Body of pancreas (tissue), 4 donors: Measurements from ENCODE around the gene MSANTD2. TPM values are rescaled to one million over a fixed set of nuclear protein-coding genes. Genes with fewer than 3 reads are reported as not detected.

ENCODE experiments used
- ATAC-seq: fragments of 150-250 bp; one replicate; pipeline ENCODE4 v1.9.1; 2016
- DNase-seq, 4 donors: peaks; one replicate each; pipeline ENCODE4 v3.0.0-alpha.2; 2019
- H3K27ac ChIP-seq, 4 donors: fragments of 200-600 bp; sonication (generic); 1 replicate in 3 of 4; 2 replicates in 1 of 4; pipeline versions ENCODE4 v1.5.1 to v1.6.1; 2016 to 2019; ENCODE audit warnings: mild to moderate bottlenecking in 1 of 4, mixed read lengths in 1 of 4, moderate library complexity in 1 of 4
- H3K27me3 ChIP-seq, 2 donors: fragments of 200-600 bp; sonication (generic); one replicate each; pipeline ENCODE4 v1.6.0; 2016; ENCODE audit warnings: mild to moderate bottlenecking in 1 of 2
- H3K36me3 ChIP-seq, 2 donors: fragments of 200-600 bp; sonication (generic); replicated peaks in 1 of 2; 2 replicates each; pipeline ENCODE4 v1.5.1; 2016; ENCODE audit warnings: low read depth in 2 of 2; ENCODE audit not compliant: insufficient read depth in 1 of 2
- H3K4me1 ChIP-seq: fragments of 200-600 bp; sonication (generic); one replicate; pipeline ENCODE4 v1.6.0; 2016
- H3K4me3 ChIP-seq, 2 donors: fragments of 200-600 bp; sonication (generic); 1 replicate in 1 of 2; 2 replicates in 1 of 2; pipeline ENCODE4 v1.5.1; 2016 to 2019
- H3K9me3 ChIP-seq, 3 donors: fragments of 200-600 bp; sonication (generic); 1 replicate in 2 of 3; 2 replicates in 1 of 3; pipeline ENCODE4 v1.5.1; 2016
- CTCF ChIP-seq, 7 experiments: fragments of 450-650 bp in 4 of 7; fragments of 200-600 bp in 3 of 7; sonication (generic) in 3 of 7; IDR thresholded peaks; one replicate each; pipeline ENCODE4 v1.5.1; 2016 to 2019; ENCODE audit warnings: antibody characterized with exemption in 7 of 7
- POLR2A ChIP-seq, 3 donors: fragments of 450-650 bp; IDR thresholded peaks; one replicate each; pipeline ENCODE4 v1.6.1; 2016; ENCODE audit warnings: antibody characterized with exemption in 3 of 3, mild to moderate bottlenecking in 2 of 3
- WGBS, 2 donors: methylation state at CpG; one replicate each; pipeline ENCODE4 v1.1.5; 2017; 5-methylcytosine and 5-hydroxymethylcytosine counted together
- intact Hi-C: fragments of 100-400 bp; cut with DNase I; formaldehyde crosslinking; loops from one replicate; pipeline ENCODE4 v1.15.1; 2023
- total RNA-seq, 2 donors: library from RNA; depleted of rRNA; stranded (reverse); fragments of >200 nt; gene quantifications; one replicate each; pipeline ENCODE4 v1.1.0, GENCODE V29; 2016

MSANTD2 gene
- total RNA-seq, 2 donors from 2014 or later: 13.0 to 23.7 TPM

DNA sequence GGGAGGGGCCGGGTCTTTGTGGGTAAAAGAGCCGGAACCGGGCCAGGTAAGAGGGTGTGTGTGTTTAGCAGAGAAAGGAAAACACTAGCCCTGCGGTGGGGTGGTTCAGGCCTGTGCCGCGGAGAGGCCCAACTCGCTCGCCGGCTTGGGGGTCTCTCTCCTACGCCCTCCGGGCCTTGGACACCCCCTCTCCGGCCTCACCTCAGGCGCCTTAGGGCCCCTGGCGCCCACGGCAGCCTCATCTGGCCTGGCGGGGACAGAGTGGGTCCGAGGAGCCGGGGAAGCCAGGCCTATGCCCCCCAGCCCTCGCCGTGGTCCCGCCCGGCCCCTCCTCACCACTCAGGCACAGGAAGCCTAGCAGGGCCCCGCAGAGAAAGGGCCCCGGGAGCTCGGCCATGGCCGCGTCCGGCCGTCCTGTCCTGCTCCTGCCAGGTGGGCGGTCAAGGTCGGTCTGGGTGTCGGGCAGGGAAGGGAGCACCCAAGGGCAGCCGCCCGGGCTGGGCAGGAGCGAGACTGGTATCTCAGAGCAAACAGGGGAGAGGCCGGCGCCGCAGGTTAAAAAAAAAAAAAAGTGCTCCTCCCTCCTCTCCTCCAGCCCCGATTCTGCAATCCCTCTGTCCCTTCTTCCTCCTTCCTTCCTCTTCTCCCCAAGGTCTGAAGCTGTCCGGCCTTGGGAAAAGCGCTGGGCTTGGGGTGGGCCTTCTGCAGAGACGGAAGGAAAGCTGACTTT lies 48.3 kb downstream of the MSANTD2 start, which contains the start of gene VSIG2:
TSS of gene VSIG2 (minus strand) at position 515 of the 730 bp plus-strand sequence. CDS start at position 397, 118 bp downstream.
- Histone ChIP-seq H3K4me3 (no peak within 1 kb of the TSS), H3K27me3 (no peaks in the 10 kb centered on the region), H3K9me3 (no peaks in the 10 kb centered on the region), H3K27ac (no peak within 1 kb of the TSS), H3K4me1 (peaks cover 14% of the 10 kb centered on the region), H3K36me3 (no peaks in the 10 kb centered on the region)
- TF ChIP-seq POLR2A (IDR thresholded peaks at IDR 0.05) (no peak), CTCF (IDR thresholded peaks at IDR 0.05) (no peak)
- intact Hi-C loops: no loop called here
- ATAC-seq (no peak), DNase-seq (no peak)
- WGBS, 2 donors: 36 to 45% methylated on average over 27 to 42 of the region's 42 CpGs

GRCh38 chr11:124751391-124751740 lies 48.8 kb downstream of the MSANTD2 start:
- TF ChIP-seq CTCF (IDR thresholded peaks at IDR 0.05) (no peak), POLR2A (IDR thresholded peaks at IDR 0.05) (no peak)
- no peaks in the 10 kb centered on the region for H3K9me3 ChIP-seq
- ATAC-seq: no peak
- peaks cover 17% of the 10 kb centered on the region for H3K4me1 ChIP-seq
- DNase-seq: no peak
- no peak overlapping the region for H3K27ac ChIP-seq
- 69 to 71% methylated on average over 1 to 11 of the region's 11 CpGs for WGBS, 2 donors
- intact Hi-C loops: no loop called here
- H3K4me3 ChIP-seq: no peak overlapping the region
- H3K36me3 ChIP-seq: no peaks in the 10 kb centered on the region
- H3K27me3 ChIP-seq: no peaks in the 10 kb centered on the region

GRCh38 chr11:124749912-124750311 lies 50.3 kb downstream of the MSANTD2 start:
- 70 to 73% methylated on average over 1 of the region's 1 CpG for WGBS, 2 donors
- no peak for ATAC-seq
- TF ChIP-seq CTCF (IDR thresholded peaks at IDR 0.05) (no peak), POLR2A (IDR thresholded peaks at IDR 0.05) (no peak)
- no peaks in the 10 kb centered on the region for H3K9me3 ChIP-seq
- no peak overlapping the region for H3K4me3 ChIP-seq
- H3K36me3 ChIP-seq: no peaks in the 10 kb centered on the region
- peaks cover 0 to 8% of the 10 kb centered on the region in 2 donors for H3K27me3 ChIP-seq
- no peak for DNase-seq
- intact Hi-C loops: no loop called here
- peaks cover 30% of the 10 kb centered on the region for H3K4me1 ChIP-seq
- no peak overlapping the region for H3K27ac ChIP-seq

DNA sequence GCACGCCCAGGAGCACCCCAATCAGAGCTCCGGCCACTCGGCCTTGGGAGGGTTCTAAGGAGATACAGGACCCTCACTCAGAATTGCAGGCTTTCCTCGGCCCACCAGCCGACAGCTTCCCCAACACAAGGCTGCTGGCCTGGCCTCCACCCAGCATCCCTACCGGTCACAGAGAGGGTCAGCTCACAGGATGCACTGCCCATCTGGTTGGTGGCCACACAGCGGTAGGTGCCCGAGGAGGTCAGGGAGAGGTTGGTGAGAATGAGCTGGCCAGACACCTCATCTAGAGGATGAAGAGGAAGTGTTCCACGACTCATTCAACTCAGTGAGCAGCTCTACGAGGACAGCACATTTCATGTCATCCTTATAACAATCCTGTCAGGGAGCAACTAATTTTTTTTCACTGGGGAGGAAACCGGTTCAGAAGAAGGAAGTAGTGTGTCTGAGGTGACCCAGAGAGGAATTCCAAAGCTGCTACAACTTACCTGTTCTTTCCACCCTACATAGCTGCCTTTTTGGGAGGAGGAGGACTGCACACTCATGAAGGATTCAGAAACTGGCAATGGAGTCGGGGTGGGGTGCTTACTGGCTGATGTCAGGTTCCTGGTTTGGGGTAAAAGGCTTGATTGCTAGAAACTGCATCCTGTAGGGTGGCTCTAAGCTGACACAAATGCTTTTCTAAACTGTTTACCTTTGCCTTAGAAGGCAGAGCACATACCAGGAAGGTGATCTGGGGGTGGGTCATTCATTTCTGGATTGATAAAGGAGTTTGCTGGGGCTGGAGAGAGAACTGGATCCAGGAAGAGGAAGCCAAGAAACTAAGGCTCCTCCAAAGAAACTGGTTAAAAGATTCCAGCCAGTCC lies 51.5 kb downstream of the MSANTD2 start:
- intact Hi-C loops: no loop called here
- Histone ChIP-seq H3K4me1 (peaks cover 30% of the 10 kb centered on the region), H3K36me3 (no peaks in the 10 kb centered on the region), H3K27ac (peak overlapping the region in 2 of 4 donors; percentile 57 to 77), H3K27me3 (peaks cover 0 to 11% of the 10 kb centered on the region in 2 donors), H3K9me3 (no peaks in the 10 kb centered on the region), H3K4me3 (no peak overlapping the region)
- no peak for ATAC-seq
- no peak for DNase-seq
- 47 to 56% methylated on average over 12 of the region's 12 CpGs for WGBS, 2 donors
- no peak for TF ChIP-seq POLR2A (IDR thresholded peaks at IDR 0.05)
- no peak for TF ChIP-seq CTCF (IDR thresholded peaks at IDR 0.05)
